CD8-positive, alpha-beta memory T cell (primary cell): ENCODE data around the gene STK38L. TPM values are rescaled to one million over a fixed set of nuclear protein-coding genes. Genes with fewer than 3 reads are reported as not detected.

Source experiments
- polyA plus RNA-seq: library from polyadenylated mRNA; unstranded; fragments of 300-500 nt; fragmentation: Illumina TruSeq; gene quantifications from one replicate; pipeline ENCODE4 v1.2.3, GENCODE V29; 2021
- total RNA-seq, 2 experiments: library from RNA; stranded (reverse); gene quantifications; one replicate each; pipeline ENCODE4 v1.2.3, GENCODE V29; 2021

STK38L gene
- total and polyA plus RNA-seq, 3 experiments from 2014 or later: 7.1 to 27.7 (median 23.1) TPM

Other genes with a start within 250 kb of the STK38L start
- gene TM7SF3, start 229.9 kb upstream of the STK38L start, total RNA-seq: 10 to 100 TPM; 38.8 to 42.9 TPM
- gene TM7SF3, start 229.9 kb upstream of the STK38L start, polyA plus RNA-seq: 50.1 TPM
- gene MED21, start 221.7 kb upstream of the STK38L start, total RNA-seq: 10 to 100 TPM; 36.2 to 42.2 TPM
- 19.7 TPM for gene MED21, start 221.7 kb upstream of the STK38L start, polyA plus RNA-seq
- not detected for gene C12orf71, start 161.7 kb upstream of the STK38L start, total RNA-seq
- not detected for gene C12orf71, start 161.7 kb upstream of the STK38L start, polyA plus RNA-seq
- 10 to 100 TPM; 21.6 to 22.4 TPM for gene BMAL2, start 88.5 kb downstream of the STK38L start, total RNA-seq
- 0.10 TPM for gene BMAL2, start 88.5 kb downstream of the STK38L start, polyA plus RNA-seq
- gene SMCO2, start 202.4 kb downstream of the STK38L start, total RNA-seq: not detected
- gene SMCO2, start 202.4 kb downstream of the STK38L start, polyA plus RNA-seq: not detected